GM20000 (cell line): ENCODE results near the gene NKAIN2.

Source experiments
- DNase-seq: peaks from one replicate; pipeline ENCODE4 v3.0.0; 2012; ENCODE audit warnings: low spot score
- TF ChIP-seq, protein P1 (sequence below): IDR thresholded peaks from 2 replicates; pipeline ENCODE4 v1.5.1; 2012; ENCODE audit warnings: mild to moderate bottlenecking, control low read depth; ENCODE audit errors: extremely low read depth, missing control alignments

Gene NKAIN2

DNA sequence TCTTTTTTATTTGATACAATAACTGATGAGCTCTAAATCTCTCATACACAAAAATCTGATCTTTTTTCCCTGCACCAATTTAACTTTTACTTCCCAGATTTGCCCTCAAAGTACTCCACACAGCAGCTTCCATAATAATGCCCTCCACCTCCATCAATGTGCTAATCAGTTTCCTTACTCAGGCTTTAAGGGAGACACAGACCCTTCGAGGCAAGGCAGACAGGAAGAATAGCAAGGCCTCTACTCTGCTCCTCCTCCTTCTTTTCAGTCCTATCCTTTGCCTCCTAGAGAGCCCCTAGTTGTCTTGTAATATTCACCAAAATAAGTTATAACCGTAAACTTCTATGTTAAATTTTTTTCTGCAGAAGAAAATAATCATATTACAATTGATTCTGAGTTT lies 713.7 kb downstream of the NKAIN2 start:
- no peak for DNase-seq
- TF ChIP-seq, protein P1, sequence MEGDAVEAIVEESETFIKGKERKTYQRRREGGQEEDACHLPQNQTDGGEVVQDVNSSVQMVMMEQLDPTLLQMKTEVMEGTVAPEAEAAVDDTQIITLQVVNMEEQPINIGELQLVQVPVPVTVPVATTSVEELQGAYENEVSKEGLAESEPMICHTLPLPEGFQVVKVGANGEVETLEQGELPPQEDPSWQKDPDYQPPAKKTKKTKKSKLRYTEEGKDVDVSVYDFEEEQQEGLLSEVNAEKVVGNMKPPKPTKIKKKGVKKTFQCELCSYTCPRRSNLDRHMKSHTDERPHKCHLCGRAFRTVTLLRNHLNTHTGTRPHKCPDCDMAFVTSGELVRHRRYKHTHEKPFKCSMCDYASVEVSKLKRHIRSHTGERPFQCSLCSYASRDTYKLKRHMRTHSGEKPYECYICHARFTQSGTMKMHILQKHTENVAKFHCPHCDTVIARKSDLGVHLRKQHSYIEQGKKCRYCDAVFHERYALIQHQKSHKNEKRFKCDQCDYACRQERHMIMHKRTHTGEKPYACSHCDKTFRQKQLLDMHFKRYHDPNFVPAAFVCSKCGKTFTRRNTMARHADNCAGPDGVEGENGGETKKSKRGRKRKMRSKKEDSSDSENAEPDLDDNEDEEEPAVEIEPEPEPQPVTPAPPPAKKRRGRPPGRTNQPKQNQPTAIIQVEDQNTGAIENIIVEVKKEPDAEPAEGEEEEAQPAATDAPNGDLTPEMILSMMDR, result no peak

DNA sequence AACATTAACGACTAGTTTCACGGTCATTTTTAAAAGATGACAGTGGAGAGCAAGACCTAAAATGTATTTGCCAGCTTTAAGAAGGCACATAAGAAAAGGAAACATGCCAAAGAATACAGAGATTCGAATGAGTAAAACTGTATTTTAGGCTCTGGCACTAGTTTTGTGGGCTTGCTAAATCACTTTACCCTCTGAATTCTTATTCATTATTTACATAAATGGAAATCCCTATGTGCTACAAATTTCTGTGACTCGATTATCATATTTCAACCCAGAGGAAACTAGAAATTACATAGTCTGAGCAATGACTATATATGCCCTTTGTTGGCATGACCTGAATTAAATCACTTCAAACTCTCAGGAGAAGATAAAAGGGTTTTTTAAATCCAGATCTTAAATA lies 716.8 kb downstream of the NKAIN2 start:
- no peak for DNase-seq
- TF ChIP-seq, protein P1, result no peak

DNA sequence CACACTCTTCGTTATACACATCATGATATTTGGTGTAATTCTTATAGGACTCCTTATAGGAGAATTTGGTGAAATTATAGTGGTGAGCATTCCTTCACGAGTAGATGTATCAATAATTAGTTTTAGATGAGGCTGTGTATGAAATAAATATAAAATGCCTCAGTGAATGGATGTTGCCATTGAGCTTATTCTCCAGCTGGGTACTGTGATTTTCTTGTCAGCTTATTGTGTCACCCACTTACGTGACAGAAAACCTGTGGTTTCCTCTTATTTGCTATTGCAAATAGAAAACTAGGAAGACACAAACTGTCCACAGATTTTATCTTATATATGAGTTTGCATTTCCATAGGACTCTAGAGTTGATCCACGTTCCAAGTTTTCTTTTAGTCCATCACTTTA lies 718.7 kb downstream of the NKAIN2 start:
- TF ChIP-seq, protein P1, result no peak
- DNase-seq, result no peak

DNA sequence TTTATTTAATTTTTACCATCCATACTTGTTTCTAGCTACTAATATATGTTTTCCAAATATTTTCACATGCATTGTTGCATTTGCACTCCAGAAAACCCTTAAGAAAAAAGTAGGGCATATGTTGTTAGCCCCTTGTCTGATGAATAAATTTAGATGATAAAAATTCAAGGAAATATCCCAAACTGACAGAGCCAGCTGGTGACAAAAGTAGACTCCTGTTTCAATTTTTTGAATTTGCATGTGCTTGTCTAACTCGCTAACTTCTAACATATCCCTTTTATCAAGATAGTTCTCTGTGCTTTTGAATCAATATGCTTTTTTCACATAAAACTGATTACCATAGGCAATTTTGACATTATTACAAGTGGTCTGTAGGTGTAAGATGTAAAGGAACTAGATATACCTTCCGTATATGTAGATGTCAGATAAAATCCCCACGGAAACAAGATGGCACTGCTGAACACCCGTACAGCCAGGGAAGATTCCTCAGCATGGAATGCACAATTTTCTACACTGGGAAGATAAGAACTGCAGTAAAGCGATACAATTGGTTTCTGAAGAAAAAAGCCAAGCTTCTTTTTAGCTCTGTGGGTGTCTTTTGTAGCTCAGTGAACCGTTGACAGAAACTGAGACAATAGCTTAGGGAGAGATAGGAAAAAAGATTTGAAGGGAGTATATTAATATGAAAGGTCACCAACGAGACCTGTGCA lies 721.0 kb downstream of the NKAIN2 start:
- TF ChIP-seq, protein P1, result no peak
- DNase-seq, result no peak

DNA sequence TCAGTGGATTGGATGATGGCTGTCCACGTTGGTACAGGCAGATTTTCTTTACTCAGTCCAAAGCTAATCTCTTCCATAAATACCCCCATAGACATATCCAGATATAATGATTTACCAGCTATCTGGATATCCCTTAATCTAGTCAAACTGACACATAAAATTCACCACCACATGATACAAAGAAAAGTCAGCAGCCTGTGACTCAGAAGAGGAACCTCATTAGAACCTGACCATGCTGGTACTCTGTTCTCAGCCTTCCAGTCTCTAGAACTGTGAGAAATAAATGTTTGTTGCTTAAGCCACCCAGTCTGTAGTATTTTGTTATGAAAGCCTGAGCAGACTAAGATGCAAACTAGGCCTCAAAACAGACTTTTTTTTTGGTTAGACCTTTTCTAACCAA lies 727.3 kb downstream of the NKAIN2 start:
- TF ChIP-seq, protein P1, result no peak
- no peak for DNase-seq

DNA sequence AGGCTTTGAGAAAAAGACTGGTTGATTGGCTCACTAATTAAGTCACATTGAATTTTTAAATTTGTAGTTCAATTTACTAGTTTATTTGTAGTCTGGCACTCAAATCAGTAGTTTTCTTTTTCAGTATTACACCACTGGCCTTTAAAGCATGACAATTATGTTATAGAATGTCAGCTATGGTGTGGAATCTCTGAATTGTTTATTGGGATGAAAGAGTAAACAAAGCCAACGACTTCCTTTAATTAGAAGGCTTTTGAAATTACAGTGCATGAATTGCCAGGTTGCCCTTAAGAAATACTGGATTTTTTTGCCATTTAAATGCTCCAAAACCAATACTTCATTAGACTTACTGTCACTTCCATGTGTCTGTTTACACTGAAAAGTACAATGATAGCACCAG lies 731.6 kb downstream of the NKAIN2 start:
- TF ChIP-seq, protein P1, result no peak
- DNase-seq, result no peak

DNA sequence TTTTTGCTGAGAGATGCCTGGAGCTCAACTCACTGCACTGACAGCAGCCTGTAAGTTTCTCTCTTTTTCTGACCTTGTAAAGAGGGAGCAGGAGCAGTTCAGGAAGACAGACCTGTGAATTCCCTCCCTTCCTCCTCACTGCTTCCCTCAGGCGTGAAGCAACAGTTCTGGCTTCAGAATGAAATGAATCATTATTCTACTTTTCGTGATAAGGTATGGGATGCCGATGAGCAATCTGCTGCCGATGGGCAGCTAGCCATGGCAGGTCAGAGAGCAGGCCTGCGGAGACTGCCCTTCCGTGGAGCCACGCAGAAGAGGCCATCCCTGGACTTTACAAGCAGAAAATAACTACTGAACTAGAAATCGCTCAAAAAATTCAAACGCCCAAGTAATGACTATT lies 732.1 kb downstream of the NKAIN2 start:
- TF ChIP-seq, protein P1, result no peak
- DNase-seq, result no peak
